GM12878 (cell line): Measurements from ENCODE around the gene KRT33A. TPM values are rescaled to one million over a fixed set of nuclear protein-coding genes. Genes with fewer than 3 reads are reported as not detected.

ENCODE experiments used
- ATAC-seq: fragments of 200-7000 bp; cut with Tn5 transposase; 3 replicates; pipeline ENCODE4 v1.9.1; 2020; ENCODE audit warnings: mild to moderate bottlenecking, moderate library complexity
- BruUV-seq: library from RNA; stranded (reverse); fragments of 400-500 nt; replicated peaks from 2 replicates; lab custom pipeline; 2021; lab: Mats Ljungman, UMichigan
- CTCF ChIA-PET: fragments of 300-600 bp; sonication (Branson Sonifier 250); formaldehyde crosslinking; extraction: SDS; loops from one replicate; lab custom pipeline; 2021; ENCODE audit warnings: inconsistent platforms; lab: Yijun Ruan, JAX
- POLR2A ChIA-PET: fragments of 350-600 bp; formaldehyde crosslinking; extraction: SDS; loops from one replicate; lab custom pipeline; 2021; ENCODE audit warnings: inconsistent platforms; lab: Charles Lee
- RAD21 ChIA-PET: fragments of 300-600 bp; sonication (Branson Sonifier 250); formaldehyde crosslinking; loops from one replicate; lab custom pipeline; 2023; ENCODE audit warnings: antibody characterized with exemption; ENCODE audit not compliant: unreplicated experiment; lab: Charles Lee
- SMC1A ChIA-PET: fragments of 300-600 bp; sonication (Branson Sonifier 250); formaldehyde crosslinking; loops from one replicate; lab custom pipeline; 2023; ENCODE audit not compliant: unreplicated experiment, uncharacterized antibody; lab: Charles Lee
- DNase-seq: peaks from one replicate; pipeline ENCODE4 v3.0.0-alpha.2; 2011; ENCODE audit warnings: low read depth, low spot score
- FAIRE-seq: peaks from 3 replicates; lab custom pipeline; 2011; peaks lifted over from hg19 to GRCh38; lab: Jason Lieb, UNC
- H2AFZ ChIP-seq: 2 replicates; pipeline ENCODE4 v1.6.0; 2011; ENCODE audit warnings: low read depth, low read length, control low read depth; ENCODE audit not compliant: control insufficient read depth
- H3K27ac ChIP-seq: 2 replicates; pipeline ENCODE4 v1.5.1; 2011; ENCODE audit warnings: control low read depth; ENCODE audit not compliant: control insufficient read depth, insufficient read depth
- H3K27me3 ChIP-seq, 2 experiments: replicated peaks in 1 of 2; 2 replicates each; pipeline versions ENCODE4 v1.6.0 to v1.6.1; 2011; ENCODE audit warnings: low read length in 1 of 2; ENCODE audit not compliant: control insufficient read depth in 2 of 2, insufficient read depth in 2 of 2
- H3K36me3 ChIP-seq, 2 experiments: 2 replicates each; pipeline ENCODE4 v1.5.1; 2011; ENCODE audit warnings: low read length in 1 of 2; ENCODE audit not compliant: control insufficient read depth in 2 of 2, insufficient read depth in 2 of 2
- H3K4me1 ChIP-seq: 2 replicates; pipeline ENCODE4 v1.6.1; 2011; ENCODE audit warnings: mild to moderate bottlenecking, low read length, moderate library complexity, mixed read lengths; ENCODE audit not compliant: control insufficient read depth, insufficient read depth
- H3K4me2 ChIP-seq: 2 replicates; pipeline ENCODE4 v1.6.0; 2011; ENCODE audit warnings: control low read depth; ENCODE audit not compliant: control insufficient read depth, insufficient read depth
- H3K4me3 ChIP-seq: fragments of 200-600 bp; sonication (generic); 2 replicates; pipeline ENCODE4 v1.5.1; 2016
- H3K79me2 ChIP-seq: 2 replicates; pipeline ENCODE4 v1.6.0; 2011; ENCODE audit warnings: low read length; ENCODE audit not compliant: control insufficient read depth, insufficient read depth
- H3K9ac ChIP-seq: 2 replicates; pipeline ENCODE4 v1.8.0; 2011; ENCODE audit warnings: low read length, control low read depth, mixed read lengths; ENCODE audit not compliant: control insufficient read depth, insufficient read depth
- H3K9me3 ChIP-seq: replicated peaks from 3 replicates; pipeline ENCODE4 v1.5.1; 2011; ENCODE audit warnings: mild to moderate bottlenecking, low read length; ENCODE audit not compliant: control insufficient read depth, insufficient read depth
- H4K20me1 ChIP-seq: 2 replicates; pipeline ENCODE4 v1.6.0; 2011; ENCODE audit not compliant: control insufficient read depth, insufficient read depth
- BRCA1 ChIP-seq: IDR thresholded peaks from 2 replicates; pipeline ENCODE4 v1.6.1; 2011; ENCODE audit warnings: low read depth, low read length, improper control_type of control experiment
- CHD4 ChIP-seq: fragments of 200-600 bp; sonication (generic); IDR thresholded peaks from 2 replicates; pipeline ENCODE4 v1.6.1; 2016; ENCODE audit warnings: mild to moderate bottlenecking
- ETV6 ChIP-seq, 2 experiments: fragments of 450-650 bp in 1 of 2; IDR thresholded peaks in 1 of 2; conservative IDR thresholded peaks in 1 of 2; 2 replicates each; pipeline ENCODE4 v1.6.1; 2014; ENCODE audit warnings: antibody characterized with exemption in 1 of 2, borderline replicate concordance in 1 of 2, low read depth in 1 of 2, mild to moderate bottlenecking in 1 of 2, moderate library complexity in 1 of 2
- MEF2B ChIP-seq: fragments of 450-650 bp; IDR thresholded peaks from 2 replicates; pipeline ENCODE4 v1.6.1; 2018; ENCODE audit warnings: mild to moderate bottlenecking, moderate library complexity; ENCODE audit not compliant: partially characterized antibody, poor library complexity, severe bottlenecking
- MTA2 ChIP-seq: fragments of 450-650 bp; IDR thresholded peaks from 2 replicates; pipeline ENCODE4 v1.6.1; 2016; ENCODE audit warnings: low read depth, mild to moderate bottlenecking, moderate library complexity
- MYC ChIP-seq: IDR thresholded peaks from 2 replicates; pipeline ENCODE4 v1.6.1; 2011; ENCODE audit warnings: mild to moderate bottlenecking, low read length, moderate library complexity, inconsistent platforms; ENCODE audit not compliant: insufficient read depth, insufficient replicate concordance, insufficient read length, severe bottlenecking
- NFIC ChIP-seq: IDR thresholded peaks from 2 replicates; pipeline ENCODE4 v1.6.1; 2012; ENCODE audit warnings: low read depth, mild to moderate bottlenecking, inconsistent platforms, low read length, moderate library complexity
- SMAD1 ChIP-seq: fragments of 450-650 bp; IDR thresholded peaks from 2 replicates; pipeline ENCODE4 v1.6.1; 2018; ENCODE audit warnings: mild to moderate bottlenecking, low read depth; ENCODE audit not compliant: partially characterized antibody
- SP1 ChIP-seq: IDR thresholded peaks from one replicate; pipeline ENCODE4 v1.6.1; 2011; ENCODE audit warnings: low read depth, low read length
- SREBF2 ChIP-seq: IDR thresholded peaks from 2 replicates; pipeline ENCODE4 v1.6.1; 2012; ENCODE audit warnings: mild to moderate bottlenecking, low read length
- SUPT20H ChIP-seq: IDR thresholded peaks from 2 replicates; pipeline ENCODE4 v1.6.1; 2011; ENCODE audit warnings: low read depth, mild to moderate bottlenecking, low read length, moderate library complexity, borderline replicate concordance; ENCODE audit not compliant: control insufficient read depth
- SUZ12 ChIP-seq: fragments of 200-600 bp; sonication (generic); IDR thresholded peaks from one replicate; pipeline ENCODE4 v1.6.1; 2018; ENCODE audit warnings: antibody characterized with exemption, mild to moderate bottlenecking; ENCODE audit not compliant: unreplicated experiment
- TAF1 ChIP-seq: IDR thresholded peaks from 2 replicates; pipeline ENCODE4 v1.6.1; 2011; ENCODE audit warnings: mild to moderate bottlenecking, low read depth, low read length, borderline replicate concordance
- WRNIP1 ChIP-seq: IDR thresholded peaks from 2 replicates; pipeline ENCODE4 v1.6.1; 2011; ENCODE audit warnings: low read depth, low read length, improper control_type of control experiment, borderline replicate concordance
- ZBED1 ChIP-seq: IDR thresholded peaks from 2 replicates; pipeline ENCODE4 v1.6.1; 2016; ENCODE audit warnings: borderline replicate concordance
- WGBS: methylation state at CpG from one replicate; pipeline ENCODE4 v1.1.6; 2016; ENCODE audit warnings: low lambda C conversion rate; ENCODE audit not compliant: insufficient replicate concordance, insufficient coverage; ENCODE audit errors: missing lambda C conversion rate; 5-methylcytosine and 5-hydroxymethylcytosine counted together
- in situ Hi-C: fragments of 300-500 bp; cut with MboI; formaldehyde crosslinking; loops from 9 replicates; pipeline ENCODE4 v1.14.3; 2018; ENCODE audit warnings: mixed read lengths
- intact Hi-C: fragments of 100-400 bp; cut with micrococcal nuclease; formaldehyde crosslinking; loops from one replicate; pipeline ENCODE4 v1.14.2; 2022; ENCODE audit not compliant: unreplicated experiment
- polyA plus RNA-seq, 11 experiments: library from polyadenylated mRNA; depleted of rRNA in 4 of 11; unstranded in 6 of 11; stranded (reverse) in 5 of 11; fragments of >200 nt; fragmentation: Nextera tagmentation in 4 of 11; fragmentation: Illumina TruSeq in 1 of 11; extraction: Ambion mirVana in 4 of 11; extraction: Trizol in 1 of 11; gene quantifications; 1 replicate in 1 of 11; 2 replicates in 10 of 11; pipeline versions ENCODE4 v1.2.1 to v1.2.3, GENCODE V29; 2011 to 2016; ENCODE audit warnings: inconsistent platforms in 2 of 11, missing spikeins in 2 of 11, low read depth in 1 of 11
- total RNA-seq, 4 experiments: library from RNA; depleted of rRNA in 3 of 4; stranded (reverse); fragments of >200 nt in 3 of 4; fragmentation: Illumina TruSeq in 1 of 4; extraction: Trizol in 1 of 4; gene quantifications; 2 replicates each; pipeline versions ENCODE4 v1.2.1 to v1.2.3, GENCODE V29; 2013 to 2021
- TF ChIP-seq, protein P1 (sequence below): fragments of 450-650 bp; formaldehyde crosslinking; IDR thresholded peaks from 2 replicates; pipeline ENCODE4 v1.4.0; 2020; ENCODE audit warnings: mild to moderate bottlenecking, moderate library complexity
- TF ChIP-seq, protein P2 (sequence below): IDR thresholded peaks from 2 replicates; pipeline ENCODE4 v1.6.1; 2012; ENCODE audit warnings: low read depth, low read length, improper control_type of control experiment

Gene KRT33A
- total and polyA plus RNA-seq, 10 of the 15 experiments (the other 5 are each of a cell fraction or from before 2014, with no cell fraction given): not detected

DNA sequence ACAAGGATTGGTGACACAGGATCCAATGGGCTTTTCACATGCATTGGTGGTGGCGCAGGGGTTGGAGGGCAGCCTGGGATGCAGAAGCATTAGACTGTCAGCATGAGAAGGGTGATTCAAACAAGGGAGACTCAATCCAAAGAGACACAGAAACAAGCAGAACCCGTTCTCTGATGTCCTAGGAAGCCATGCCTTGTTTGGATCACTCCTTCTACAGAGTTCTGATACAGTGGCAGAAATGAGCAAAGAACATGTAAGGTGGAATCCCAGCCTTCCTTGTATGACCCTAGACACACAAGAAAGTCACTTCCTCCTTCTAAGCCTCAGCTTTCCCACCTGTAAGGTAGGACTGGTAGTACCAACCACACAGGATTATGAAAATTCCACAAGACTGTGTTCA is 13.3 kb upstream of the KRT33A start:
- TF ChIP-seq, protein P1, sequence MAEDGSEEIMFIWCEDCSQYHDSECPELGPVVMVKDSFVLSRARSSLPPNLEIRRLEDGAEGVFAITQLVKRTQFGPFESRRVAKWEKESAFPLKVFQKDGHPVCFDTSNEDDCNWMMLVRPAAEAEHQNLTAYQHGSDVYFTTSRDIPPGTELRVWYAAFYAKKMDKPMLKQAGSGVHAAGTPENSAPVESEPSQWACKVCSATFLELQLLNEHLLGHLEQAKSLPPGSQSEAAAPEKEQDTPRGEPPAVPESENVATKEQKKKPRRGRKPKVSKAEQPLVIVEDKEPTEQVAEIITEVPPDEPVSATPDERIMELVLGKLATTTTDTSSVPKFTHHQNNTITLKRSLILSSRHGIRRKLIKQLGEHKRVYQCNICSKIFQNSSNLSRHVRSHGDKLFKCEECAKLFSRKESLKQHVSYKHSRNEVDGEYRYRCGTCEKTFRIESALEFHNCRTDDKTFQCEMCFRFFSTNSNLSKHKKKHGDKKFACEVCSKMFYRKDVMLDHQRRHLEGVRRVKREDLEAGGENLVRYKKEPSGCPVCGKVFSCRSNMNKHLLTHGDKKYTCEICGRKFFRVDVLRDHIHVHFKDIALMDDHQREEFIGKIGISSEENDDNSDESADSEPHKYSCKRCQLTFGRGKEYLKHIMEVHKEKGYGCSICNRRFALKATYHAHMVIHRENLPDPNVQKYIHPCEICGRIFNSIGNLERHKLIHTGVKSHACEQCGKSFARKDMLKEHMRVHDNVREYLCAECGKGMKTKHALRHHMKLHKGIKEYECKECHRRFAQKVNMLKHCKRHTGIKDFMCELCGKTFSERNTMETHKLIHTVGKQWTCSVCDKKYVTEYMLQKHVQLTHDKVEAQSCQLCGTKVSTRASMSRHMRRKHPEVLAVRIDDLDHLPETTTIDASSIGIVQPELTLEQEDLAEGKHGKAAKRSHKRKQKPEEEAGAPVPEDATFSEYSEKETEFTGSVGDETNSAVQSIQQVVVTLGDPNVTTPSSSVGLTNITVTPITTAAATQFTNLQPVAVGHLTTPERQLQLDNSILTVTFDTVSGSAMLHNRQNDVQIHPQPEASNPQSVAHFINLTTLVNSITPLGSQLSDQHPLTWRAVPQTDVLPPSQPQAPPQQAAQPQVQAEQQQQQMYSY (CRISPR knock-in tag): no peak
- TF ChIP-seq WRNIP1 (no peak), SUPT20H (no peak), CHD4 (no peak), SREBF2 (no peak), SP1 (no peak), ETV6 (conservative IDR thresholded peaks at IDR 0.05 in 1 of 2, IDR thresholded peaks at IDR 0.05 in 1 of 2; ENCODE audit: borderline replicate concordance in 1 of 2, low read depth in 1 of 2) (no peak), MEF2B (no peak), SMAD1 (no peak), BRCA1 (no peak), MYC (no peak), TAF1 (no peak), SUZ12 (no peak), MTA2 (no peak), ZBED1 (no peak), NFIC (no peak)
- TF ChIP-seq, protein P2, sequence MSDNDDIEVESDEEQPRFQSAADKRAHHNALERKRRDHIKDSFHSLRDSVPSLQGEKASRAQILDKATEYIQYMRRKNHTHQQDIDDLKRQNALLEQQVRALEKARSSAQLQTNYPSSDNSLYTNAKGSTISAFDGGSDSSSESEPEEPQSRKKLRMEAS: no peak
- ATAC-seq (no peak), DNase-seq (no peak), FAIRE-seq (no peak)
- Histone ChIP-seq H3K4me3 (no peak overlapping the region), H3K9me3 (no peaks in the 10 kb centered on the region), H3K27me3 (peaks cover 0 to 2% of the 10 kb centered on the region in 2 experiments; a peak in 1 of 4 replicates), H3K9ac (no peak overlapping the region), H4K20me1 (no peaks in the 10 kb centered on the region), H3K4me2 (no peak overlapping the region), H3K36me3 (no peaks in the 10 kb centered on the region), H2AFZ (no peak overlapping the region), H3K79me2 (no peaks in the 10 kb centered on the region), H3K27ac (no peak overlapping the region), H3K4me1 (no peaks in the 10 kb centered on the region)
- ChIA-PET SMC1A (no interaction called here), POLR2A (no interaction called here), RAD21 (no interaction called here), CTCF (no interaction called here)
- in situ Hi-C loops (no loop called here), intact Hi-C loops (no loop called here)
- no TSS peak for BruUV-seq
- WGBS: 45% methylated on average over 2 of the region's 2 CpGs
